ENCODE data around the gene KCNT1. TPM values are rescaled to one million over a fixed set of nuclear protein-coding genes. Genes with fewer than 3 reads are reported as not detected.

Gene KCNT1
- total RNA-seq, 4 donors from 2014 or later, result 0.06 to 0.17 TPM; not detected in 2

DNA sequence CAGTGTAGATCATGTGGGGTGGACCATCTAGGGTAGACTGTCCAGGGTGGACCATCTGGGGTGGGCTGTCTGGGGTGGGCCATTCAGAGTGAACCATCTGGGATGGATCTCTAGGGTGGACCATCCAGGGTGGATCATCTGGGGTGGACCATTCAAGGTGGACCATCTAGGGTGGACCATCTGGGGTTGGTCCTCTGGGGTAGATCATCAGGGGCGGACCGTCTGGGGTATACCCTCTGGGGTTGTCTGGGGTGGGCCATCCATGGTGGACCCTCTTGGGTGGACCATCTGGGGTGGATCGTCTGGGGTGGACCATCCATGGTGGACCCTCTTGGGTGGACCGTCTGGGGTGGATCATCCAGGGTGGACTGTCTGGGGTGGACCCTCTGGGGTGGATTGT, 64.3 kb downstream of the KCNT1 start:
- H3K9me3 ChIP-seq, result peaks cover 0 to 19% (median 16%) of the 10 kb centered on the region in 4 donors
- no peaks in the 10 kb centered on the region for H3K36me3 ChIP-seq
- H3K4me3 ChIP-seq, result no peak overlapping the region
- WGBS, result no CpG with 5 or more reads among the region's 4 CpGs
- H3K27me3 ChIP-seq, result peaks cover 0 to 36% (median 0%) of the 10 kb centered on the region in 4 donors
- no peaks in the 10 kb centered on the region for H3K4me1 ChIP-seq
- intact Hi-C loops (cut with DNase I), result no loop called here
- TF ChIP-seq POLR2A (IDR thresholded peaks at IDR 0.05; ENCODE audit: low read depth) (no peak), EP300 (IDR thresholded peaks at IDR 0.05) (no peak)
- no peak overlapping the region for H3K27ac ChIP-seq (replicated peaks in 1 of 4)
- DNase-seq (ENCODE audit: extremely low spot score), result no peak

GRCh38 chr9:135766707-135767106, 64.7 kb downstream of the KCNT1 start:
- Histone ChIP-seq H3K4me1 (no peaks in the 10 kb centered on the region), H3K27me3 (peaks cover 0 to 36% (median 0%) of the 10 kb centered on the region in 4 donors)
- 91% methylated on average over 4 of the region's 4 CpGs for WGBS

GRCh38 chr9:135768516-135769218, 66.7 kb downstream of the KCNT1 start:
- WGBS, result 91% methylated on average over 38 of the region's 43 CpGs
- no peak for DNase-seq (ENCODE audit: extremely low spot score)
- intact Hi-C loops (cut with DNase I), result no loop called here
- TF ChIP-seq EP300 (IDR thresholded peaks at IDR 0.05), result no peak
- no peak for TF ChIP-seq POLR2AphosphoS5 (IDR thresholded peaks at IDR 0.05)
- TF ChIP-seq POLR2A (IDR thresholded peaks at IDR 0.05; ENCODE audit: low read depth), result no peak
- TF ChIP-seq, protein P1, sequence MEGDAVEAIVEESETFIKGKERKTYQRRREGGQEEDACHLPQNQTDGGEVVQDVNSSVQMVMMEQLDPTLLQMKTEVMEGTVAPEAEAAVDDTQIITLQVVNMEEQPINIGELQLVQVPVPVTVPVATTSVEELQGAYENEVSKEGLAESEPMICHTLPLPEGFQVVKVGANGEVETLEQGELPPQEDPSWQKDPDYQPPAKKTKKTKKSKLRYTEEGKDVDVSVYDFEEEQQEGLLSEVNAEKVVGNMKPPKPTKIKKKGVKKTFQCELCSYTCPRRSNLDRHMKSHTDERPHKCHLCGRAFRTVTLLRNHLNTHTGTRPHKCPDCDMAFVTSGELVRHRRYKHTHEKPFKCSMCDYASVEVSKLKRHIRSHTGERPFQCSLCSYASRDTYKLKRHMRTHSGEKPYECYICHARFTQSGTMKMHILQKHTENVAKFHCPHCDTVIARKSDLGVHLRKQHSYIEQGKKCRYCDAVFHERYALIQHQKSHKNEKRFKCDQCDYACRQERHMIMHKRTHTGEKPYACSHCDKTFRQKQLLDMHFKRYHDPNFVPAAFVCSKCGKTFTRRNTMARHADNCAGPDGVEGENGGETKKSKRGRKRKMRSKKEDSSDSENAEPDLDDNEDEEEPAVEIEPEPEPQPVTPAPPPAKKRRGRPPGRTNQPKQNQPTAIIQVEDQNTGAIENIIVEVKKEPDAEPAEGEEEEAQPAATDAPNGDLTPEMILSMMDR (IDR thresholded peaks at IDR 0.05), result no peak
- Histone ChIP-seq H3K27ac (replicated peaks in 1 of 4) (no peak overlapping the region), H3K4me3 (no peak overlapping the region), H3K27me3 (peaks cover 0 to 54% (median 5%) of the 10 kb centered on the region in 4 donors), H3K9me3 (peaks cover 0 to 19% (median 16%) of the 10 kb centered on the region in 4 donors), H3K36me3 (no peaks in the 10 kb centered on the region), H3K4me1 (no peaks in the 10 kb centered on the region)

More at GRCh38 chr9:135766707-135767106, 64.7 kb downstream of the KCNT1 start:
- no peak for TF ChIP-seq POLR2A (IDR thresholded peaks at IDR 0.05; ENCODE audit: low read depth)
- no peak for TF ChIP-seq EP300 (IDR thresholded peaks at IDR 0.05)
- TF ChIP-seq POLR2AphosphoS5 (IDR thresholded peaks at IDR 0.05), result no peak
- TF ChIP-seq, protein P1 (IDR thresholded peaks at IDR 0.05), result no peak
- intact Hi-C loops (cut with DNase I), result no loop called here
- Histone ChIP-seq H3K27ac (replicated peaks in 1 of 4) (no peak overlapping the region), H3K36me3 (no peaks in the 10 kb centered on the region), H3K4me3 (no peak overlapping the region), H3K9me3 (peaks cover 0 to 19% (median 16%) of the 10 kb centered on the region in 4 donors)
- DNase-seq (ENCODE audit: extremely low spot score), result no peak

DNA sequence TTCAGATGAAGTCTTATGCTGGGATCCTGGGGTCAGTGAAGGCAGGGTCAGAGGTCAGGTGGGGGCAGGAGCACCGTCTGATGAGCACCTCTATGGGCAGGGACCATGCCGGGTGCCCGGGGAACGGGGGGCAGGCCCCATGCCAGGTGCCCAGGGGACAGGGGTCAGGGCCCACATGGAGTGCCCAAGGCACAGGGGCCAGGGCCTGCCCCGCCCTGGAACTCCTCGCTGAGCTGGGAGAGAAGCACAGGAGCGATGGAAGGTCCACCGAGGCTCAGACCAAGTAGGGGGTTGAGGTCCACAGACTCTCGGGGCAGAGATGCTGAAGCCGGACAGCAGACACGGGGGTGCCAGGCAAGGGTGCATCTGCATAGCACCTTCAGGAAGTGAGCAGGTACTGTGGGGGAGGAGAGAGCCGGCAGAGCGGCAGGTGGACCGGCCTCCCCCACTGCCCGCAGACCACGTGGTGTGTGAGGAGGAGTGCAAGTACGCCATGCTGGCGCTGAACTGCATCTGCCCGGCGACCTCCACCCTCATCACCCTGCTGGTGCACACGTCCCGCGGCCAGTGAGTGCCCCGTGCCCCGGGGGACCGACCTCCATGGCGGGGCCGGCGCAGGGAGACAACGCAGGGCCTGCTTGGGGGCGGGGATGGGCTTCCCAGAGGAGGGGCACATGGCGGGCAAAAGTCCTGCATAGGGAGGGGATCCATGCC, 67.7 kb downstream of the KCNT1 start:
- Histone ChIP-seq H3K27ac (replicated peaks in 1 of 4) (no peak overlapping the region), H3K27me3 (peaks cover 0 to 62% (median 5%) of the 10 kb centered on the region in 4 donors)

DNA sequence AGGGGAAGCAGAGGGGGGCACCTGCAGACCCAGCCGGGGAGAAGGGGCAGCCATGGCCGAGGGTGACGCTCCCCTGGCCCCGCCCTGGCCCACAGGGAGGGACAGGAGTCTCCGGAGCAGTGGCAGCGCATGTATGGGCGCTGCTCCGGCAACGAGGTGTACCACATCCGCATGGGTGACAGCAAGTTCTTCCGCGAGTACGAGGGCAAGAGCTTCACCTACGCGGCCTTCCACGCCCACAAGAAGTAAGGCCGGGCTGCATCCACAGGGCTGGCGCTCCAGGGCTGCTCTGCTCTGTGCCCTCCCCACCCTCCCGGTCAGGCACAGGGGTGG, 68.2 kb downstream of the KCNT1 start:
- TF ChIP-seq POLR2A (IDR thresholded peaks at IDR 0.05; ENCODE audit: low read depth) (no peak), EP300 (IDR thresholded peaks at IDR 0.05) (no peak), POLR2AphosphoS5 (IDR thresholded peaks at IDR 0.05) (no peak)
- TF ChIP-seq, protein P1 (IDR thresholded peaks at IDR 0.05), result no peak
- no peak for DNase-seq (ENCODE audit: extremely low spot score)
- intact Hi-C loops (cut with DNase I), result no loop called here
- H3K27me3 ChIP-seq, result peaks cover 0 to 67% (median 5%) of the 10 kb centered on the region in 4 donors
- H3K27ac ChIP-seq (replicated peaks in 1 of 4), result no peak overlapping the region
- H3K9me3 ChIP-seq, result peaks cover 0 to 18% (median 15%) of the 10 kb centered on the region in 4 donors
- H3K4me1 ChIP-seq, result no peaks in the 10 kb centered on the region
- H3K4me3 ChIP-seq, result no peak overlapping the region
- no peaks in the 10 kb centered on the region for H3K36me3 ChIP-seq
- 81% methylated on average over 17 of the region's 19 CpGs for WGBS

More for the DNA sequence above, 67.7 kb downstream of the KCNT1 start:
- no peaks in the 10 kb centered on the region for H3K36me3 ChIP-seq
- peaks cover 0 to 19% (median 16%) of the 10 kb centered on the region in 4 donors for H3K9me3 ChIP-seq
- DNase-seq (ENCODE audit: extremely low spot score), result no peak
- no peaks in the 10 kb centered on the region for H3K4me1 ChIP-seq
- TF ChIP-seq POLR2AphosphoS5 (IDR thresholded peaks at IDR 0.05) (no peak), POLR2A (IDR thresholded peaks at IDR 0.05; ENCODE audit: low read depth) (no peak), EP300 (IDR thresholded peaks at IDR 0.05) (no peak)
- TF ChIP-seq, protein P1 (IDR thresholded peaks at IDR 0.05), result no peak
- H3K4me3 ChIP-seq, result no peak overlapping the region
- intact Hi-C loops (cut with DNase I), result no loop called here
- WGBS, result 83% methylated on average over 16 of the region's 32 CpGs
